H54 (cell line): ENCODE data around the gene CSTB.

Experiments
- DNase-seq: peaks from one replicate; pipeline ENCODE4 v3.0.0; 2011; ENCODE audit warnings: low spot score, mixed read lengths; ENCODE audit not compliant: insufficient read length
- FAIRE-seq: peaks from 3 replicates; lab custom pipeline; 2011; peaks lifted over from hg19 to GRCh38; lab: Jason Lieb, UNC
- POLR2A ChIP-seq: IDR thresholded peaks from 2 replicates; pipeline ENCODE4 v1.6.1; 2011; ENCODE audit warnings: low read depth, mild to moderate bottlenecking, low read length

The CSTB gene

GRCh38 chr21:43749651-43750262 lies 26.4 kb downstream of the CSTB start:
- no peak for TF ChIP-seq POLR2A
- FAIRE-seq (no peak), DNase-seq (no peak)

GRCh38 chr21:43748622-43749021 lies 27.5 kb downstream of the CSTB start:
- DNase-seq: no peak
- TF ChIP-seq POLR2A: no peak
- no peak for FAIRE-seq

- no peak for TF ChIP-seq POLR2A
- DNase-seq: no peak
- FAIRE-seq: no peak
These were observed 30.2 kb downstream of the CSTB start for GRCh38 chr21:43745772-43746517.

GRCh38 chr21:43744725-43745124 lies 31.4 kb downstream of the CSTB start:
- DNase-seq: no peak
- no peak for TF ChIP-seq POLR2A
- FAIRE-seq: no peak

GRCh38 chr21:43743947-43744346 lies 32.2 kb downstream of the CSTB start:
- FAIRE-seq (no peak), DNase-seq (no peak)
- no peak for TF ChIP-seq POLR2A

- DNase-seq (no peak), FAIRE-seq (no peak)
- TF ChIP-seq POLR2A: no peak
These were observed 34.5 kb downstream of the CSTB start for GRCh38 chr21:43741423-43742096.

- FAIRE-seq: no peak
- peak; percentile 49 for DNase-seq
- TF ChIP-seq POLR2A: no peak
These were observed 35.5 kb downstream of the CSTB start for GRCh38 chr21:43740497-43741156.

- no peak for TF ChIP-seq POLR2A
- DNase-seq (peak; percentile 77), FAIRE-seq (no peak)
These were observed 36.3 kb downstream of the CSTB start for GRCh38 chr21:43739621-43740435.

- FAIRE-seq: no peak
- DNase-seq: no peak
- no peak for TF ChIP-seq POLR2A
These were observed 38.8 kb downstream of the CSTB start for GRCh38 chr21:43737158-43737950.

- DNase-seq (no peak), FAIRE-seq (no peak)
- TF ChIP-seq POLR2A: no peak
These were observed 39.8 kb downstream of the CSTB start for GRCh38 chr21:43736224-43736883.

GRCh38 chr21:43735236-43736091 lies 40.6 kb downstream of the CSTB start:
- no peak for TF ChIP-seq POLR2A
- FAIRE-seq: no peak
- no peak for DNase-seq

GRCh38 chr21:43734928-43735229 lies 41.2 kb downstream of the CSTB start:
- TF ChIP-seq POLR2A: no peak
- no peak for DNase-seq
- no peak for FAIRE-seq
